Stomach (tissue), 4 donors: ENCODE data around the gene ROCK2.

Source experiments
- EP300 ChIP-seq: sonication (generic); formaldehyde crosslinking; IDR thresholded peaks from one replicate; pipeline ENCODE4 v1.6.1; 2017; ENCODE audit warnings: antibody characterized with exemption
- POLR2A ChIP-seq, 4 donors: fragments of 450-650 bp; IDR thresholded peaks; one replicate each; pipeline ENCODE4 v1.6.1; 2016; ENCODE audit warnings: antibody characterized with exemption in 4 of 4, control low read depth in 2 of 4, mild to moderate bottlenecking in 1 of 4, moderate library complexity in 1 of 4
- TF ChIP-seq, protein P1 (sequence below), 7 experiments: fragments of 450-650 bp in 4 of 7; fragments of 200-600 bp in 3 of 7; sonication (generic) in 3 of 7; IDR thresholded peaks; one replicate each; pipeline ENCODE4 v1.5.1; 2016 to 2019; ENCODE audit warnings: antibody characterized with exemption in 7 of 7, control low read depth in 2 of 7, mild to moderate bottlenecking in 1 of 7

GRCh38 chr2:11239147-11239546 lies 105.3 kb downstream of the ROCK2 start:
- TF ChIP-seq, protein P1, sequence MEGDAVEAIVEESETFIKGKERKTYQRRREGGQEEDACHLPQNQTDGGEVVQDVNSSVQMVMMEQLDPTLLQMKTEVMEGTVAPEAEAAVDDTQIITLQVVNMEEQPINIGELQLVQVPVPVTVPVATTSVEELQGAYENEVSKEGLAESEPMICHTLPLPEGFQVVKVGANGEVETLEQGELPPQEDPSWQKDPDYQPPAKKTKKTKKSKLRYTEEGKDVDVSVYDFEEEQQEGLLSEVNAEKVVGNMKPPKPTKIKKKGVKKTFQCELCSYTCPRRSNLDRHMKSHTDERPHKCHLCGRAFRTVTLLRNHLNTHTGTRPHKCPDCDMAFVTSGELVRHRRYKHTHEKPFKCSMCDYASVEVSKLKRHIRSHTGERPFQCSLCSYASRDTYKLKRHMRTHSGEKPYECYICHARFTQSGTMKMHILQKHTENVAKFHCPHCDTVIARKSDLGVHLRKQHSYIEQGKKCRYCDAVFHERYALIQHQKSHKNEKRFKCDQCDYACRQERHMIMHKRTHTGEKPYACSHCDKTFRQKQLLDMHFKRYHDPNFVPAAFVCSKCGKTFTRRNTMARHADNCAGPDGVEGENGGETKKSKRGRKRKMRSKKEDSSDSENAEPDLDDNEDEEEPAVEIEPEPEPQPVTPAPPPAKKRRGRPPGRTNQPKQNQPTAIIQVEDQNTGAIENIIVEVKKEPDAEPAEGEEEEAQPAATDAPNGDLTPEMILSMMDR (IDR thresholded peaks at IDR 0.05), result no peak
- TF ChIP-seq POLR2A (IDR thresholded peaks at IDR 0.05) (no peak), EP300 (no peak)
